ENCODE data around the gene MAPKBP1. TPM values are rescaled to one million over a fixed set of nuclear protein-coding genes. Genes with fewer than 3 reads are reported as not detected.

MAPKBP1 gene
- total and polyA plus RNA-seq, 2 of the 8 experiments (the other 6 are each of a cell fraction or from before 2014, with no cell fraction given): 4.3 to 11.3 TPM

GRCh38 chr15:41856262-41856661 is 82.0 kb downstream of the MAPKBP1 start (continued):
- TF ChIP-seq CHD7 (IDR thresholded peaks at IDR 0.05; ENCODE audit: insufficient replicate concordance, low read length) (no peak), CBX5 (IDR thresholded peaks at IDR 0.05; ENCODE audit: low read depth, low read length) (no peak), KDM5A (IDR thresholded peaks at IDR 0.05; ENCODE audit: low read length) (no peak), POLR2AphosphoS5 (IDR thresholded peaks at IDR 0.05; ENCODE audit: low read depth, low read length) (no peak), CTCF (IDR thresholded peaks at IDR 0.05; ENCODE audit: control extremely low read depth in 1 of 3, insufficient read depth in 1 of 3, low read depth in 1 of 3, low read length in 3 of 3) (no peak)

Measured in H1 (cell line).